Activated T-helper 17 cell treated with anti-CD3 and anti-CD28 coated beads, Interleukin-2, amount 50 U/mL, for 72 hours (primary cell): Measurements from ENCODE around the gene MEPE. TPM values are rescaled to one million over a fixed set of nuclear protein-coding genes. Genes with fewer than 3 reads are reported as not detected.

ENCODE experiments used
- ATAC-seq: fragments of 150-1000 bp; cut with Tn5 transposase; replicated peaks from 2 replicates; pipeline ENCODE4 v1.10.0; 2021; ENCODE audit warnings: mild to moderate bottlenecking, moderate library complexity
- H3K27ac Mint-ChIP-seq: one replicate; pipeline ENCODE4 v1.8.0; 2022; ENCODE audit warnings: mixed read lengths
- H3K27me3 Mint-ChIP-seq: one replicate; pipeline ENCODE4 v1.8.0; 2022; ENCODE audit warnings: mixed read lengths
- H3K36me3 Mint-ChIP-seq: one replicate; pipeline ENCODE4 v1.8.0; 2022; ENCODE audit warnings: low read depth, mild to moderate bottlenecking, mixed read lengths
- H3K4me1 Mint-ChIP-seq: one replicate; pipeline ENCODE4 v1.8.0; 2022; ENCODE audit warnings: mixed read lengths
- H3K4me3 Mint-ChIP-seq: one replicate; pipeline ENCODE4 v1.8.0; 2022; ENCODE audit warnings: mild to moderate bottlenecking, mixed read lengths
- H3K9me3 Mint-ChIP-seq: one replicate; pipeline ENCODE4 v1.8.0; 2022; ENCODE audit warnings: mixed read lengths
- total RNA-seq, 2 donors: library from RNA; stranded (reverse); gene quantifications; one replicate each; pipeline ENCODE4 v1.2.3, GENCODE V29; 2022

The MEPE gene
- not detected for total RNA-seq

GRCh38 chr4:87832669-87833068 lies at the start of gene MEPE:
Gene MEPE, plus strand, starts transcription at chr4:87832969. Its CDS starts 1,746 bp downstream, at chr4:87834715.
- Mint-ChIP-seq H3K36me3 (no peaks in the 10 kb centered on the region), H3K4me3 (no peak within 1 kb of the TSS), H3K9me3 (peaks cover 4% of the 10 kb centered on the region), H3K27ac (no peak within 1 kb of the TSS), H3K27me3 (peaks cover 13% of the 10 kb centered on the region), H3K4me1 (no peaks in the 10 kb centered on the region)
- no peak for ATAC-seq

GRCh38 chr4:87783781-87784180 lies 49.0 kb upstream of the MEPE start:
- ATAC-seq: no peak
- Mint-ChIP-seq H3K27ac (no peak overlapping the region), H3K4me3 (no peak overlapping the region), H3K36me3 (no peaks in the 10 kb centered on the region), H3K9me3 (no peaks in the 10 kb centered on the region), H3K27me3 (peaks cover 12% of the 10 kb centered on the region), H3K4me1 (no peaks in the 10 kb centered on the region)

GRCh38 chr4:87785731-87786509 lies 46.8 kb upstream of the MEPE start:
- ATAC-seq: no peak

GRCh38 chr4:87799301-87800113 lies 33.3 kb upstream of the MEPE start, which contains the start of gene IBSP:
Gene IBSP, plus strand, starts transcription at chr4:87799554. Its CDS starts 2,808 bp downstream, at chr4:87802362.
- Mint-ChIP-seq H3K36me3 (no peaks in the 10 kb centered on the region), H3K4me3 (no peak within 1 kb of the TSS), H3K4me1 (no peaks in the 10 kb centered on the region), H3K27me3 (no peaks in the 10 kb centered on the region), H3K27ac (no peak within 1 kb of the TSS), H3K9me3 (no peaks in the 10 kb centered on the region)
- ATAC-seq: no peak

More at GRCh38 chr4:87785731-87786509, 46.8 kb upstream of the MEPE start:
- H3K27me3 Mint-ChIP-seq: peaks cover 9% of the 10 kb centered on the region
- no peaks in the 10 kb centered on the region for H3K9me3 Mint-ChIP-seq
- no peaks in the 10 kb centered on the region for H3K4me1 Mint-ChIP-seq
- H3K4me3 Mint-ChIP-seq: no peak overlapping the region
- no peak overlapping the region for H3K27ac Mint-ChIP-seq
- no peaks in the 10 kb centered on the region for H3K36me3 Mint-ChIP-seq

- H3K4me1 Mint-ChIP-seq: no peaks in the 10 kb centered on the region
- no peak overlapping the region for H3K27ac Mint-ChIP-seq
- no peaks in the 10 kb centered on the region for H3K9me3 Mint-ChIP-seq
Observed at GRCh38 chr4:87802858-87803257, 29.9 kb upstream of the MEPE start.

GRCh38 chr4:87803421-87803820 lies 29.3 kb upstream of the MEPE start:
- Mint-ChIP-seq H3K4me3 (no peak overlapping the region), H3K36me3 (no peaks in the 10 kb centered on the region), H3K27me3 (no peaks in the 10 kb centered on the region), H3K27ac (no peak overlapping the region), H3K4me1 (no peaks in the 10 kb centered on the region), H3K9me3 (no peaks in the 10 kb centered on the region)
- ATAC-seq: no peak

More at GRCh38 chr4:87802858-87803257, 29.9 kb upstream of the MEPE start:
- Mint-ChIP-seq H3K27me3 (no peaks in the 10 kb centered on the region), H3K4me3 (no peak overlapping the region), H3K36me3 (no peaks in the 10 kb centered on the region)
- ATAC-seq: no peak

GRCh38 chr4:87804871-87805270 lies 27.9 kb upstream of the MEPE start:
- H3K4me3 Mint-ChIP-seq: no peak overlapping the region
- H3K9me3 Mint-ChIP-seq: no peaks in the 10 kb centered on the region
- no peaks in the 10 kb centered on the region for H3K27me3 Mint-ChIP-seq
- no peak overlapping the region for H3K27ac Mint-ChIP-seq
- no peaks in the 10 kb centered on the region for H3K36me3 Mint-ChIP-seq
- no peaks in the 10 kb centered on the region for H3K4me1 Mint-ChIP-seq
- ATAC-seq: no peak

GRCh38 chr4:87805971-87806370 lies 26.8 kb upstream of the MEPE start:
- Mint-ChIP-seq H3K4me1 (no peaks in the 10 kb centered on the region), H3K27me3 (no peaks in the 10 kb centered on the region), H3K36me3 (no peaks in the 10 kb centered on the region), H3K27ac (no peak overlapping the region), H3K4me3 (no peak overlapping the region), H3K9me3 (peaks cover under 1% of the 10 kb centered on the region)
- no peak for ATAC-seq

GRCh38 chr4:87806520-87806919 lies 26.2 kb upstream of the MEPE start:
- Mint-ChIP-seq H3K36me3 (no peaks in the 10 kb centered on the region), H3K4me3 (no peak overlapping the region), H3K27me3 (peaks cover 5% of the 10 kb centered on the region), H3K4me1 (no peaks in the 10 kb centered on the region), H3K27ac (no peak overlapping the region), H3K9me3 (peaks cover 6% of the 10 kb centered on the region)
- ATAC-seq: no peak

GRCh38 chr4:87807402-87807801 lies 25.4 kb upstream of the MEPE start:
- no peak overlapping the region for H3K4me3 Mint-ChIP-seq
- H3K9me3 Mint-ChIP-seq: peaks cover 6% of the 10 kb centered on the region
- no peaks in the 10 kb centered on the region for H3K4me1 Mint-ChIP-seq
- ATAC-seq: no peak
- H3K36me3 Mint-ChIP-seq: no peaks in the 10 kb centered on the region
- H3K27me3 Mint-ChIP-seq: peaks cover 6% of the 10 kb centered on the region
- H3K27ac Mint-ChIP-seq: no peak overlapping the region

GRCh38 chr4:87811977-87812376 lies 20.8 kb upstream of the MEPE start:
- H3K27me3 Mint-ChIP-seq: peaks cover 15% of the 10 kb centered on the region
- H3K9me3 Mint-ChIP-seq: peaks cover 10% of the 10 kb centered on the region
- no peak overlapping the region for H3K4me3 Mint-ChIP-seq
- ATAC-seq: no peak
- no peak overlapping the region for H3K27ac Mint-ChIP-seq
- H3K36me3 Mint-ChIP-seq: no peaks in the 10 kb centered on the region
- no peaks in the 10 kb centered on the region for H3K4me1 Mint-ChIP-seq

GRCh38 chr4:87819281-87819919 lies 13.4 kb upstream of the MEPE start:
- H3K4me3 Mint-ChIP-seq: no peak overlapping the region
- no peaks in the 10 kb centered on the region for H3K4me1 Mint-ChIP-seq
- H3K27me3 Mint-ChIP-seq: peaks cover 31% of the 10 kb centered on the region
- no peaks in the 10 kb centered on the region for H3K9me3 Mint-ChIP-seq
- ATAC-seq: no peak
- no peaks in the 10 kb centered on the region for H3K36me3 Mint-ChIP-seq
- H3K27ac Mint-ChIP-seq: no peak overlapping the region

- no peaks in the 10 kb centered on the region for H3K9me3 Mint-ChIP-seq
- H3K36me3 Mint-ChIP-seq: no peaks in the 10 kb centered on the region
- no peak for ATAC-seq
Observed at GRCh38 chr4:87823200-87823599, 9.6 kb upstream of the MEPE start.

GRCh38 chr4:87823724-87824123 lies 9.0 kb upstream of the MEPE start:
- Mint-ChIP-seq H3K4me3 (no peak overlapping the region), H3K27me3 (peaks cover 20% of the 10 kb centered on the region), H3K4me1 (no peaks in the 10 kb centered on the region), H3K36me3 (no peaks in the 10 kb centered on the region), H3K27ac (no peak overlapping the region), H3K9me3 (no peaks in the 10 kb centered on the region)
- no peak for ATAC-seq

More at GRCh38 chr4:87823200-87823599, 9.6 kb upstream of the MEPE start:
- H3K27ac Mint-ChIP-seq: no peak overlapping the region
- peaks cover 22% of the 10 kb centered on the region for H3K27me3 Mint-ChIP-seq
- no peaks in the 10 kb centered on the region for H3K4me1 Mint-ChIP-seq
- no peak overlapping the region for H3K4me3 Mint-ChIP-seq
